Nephron progenitor cell (in vitro differentiated cells): ENCODE results near the gene WFIKKN2.

Source experiments
- DNase-seq: peaks from one replicate; pipeline ENCODE4 v3.0.0; 2021
- H3K27ac Mint-ChIP-seq: 2 replicates; pipeline ENCODE4 v1.8.0; 2021; ENCODE audit warnings: mild to moderate bottlenecking, moderate library complexity, mixed read lengths
- H3K27me3 Mint-ChIP-seq: 2 replicates; pipeline ENCODE4 v1.8.0; 2021; ENCODE audit warnings: mild to moderate bottlenecking, low read depth, mixed read lengths; ENCODE audit not compliant: poor library complexity
- H3K36me3 Mint-ChIP-seq: 2 replicates; pipeline ENCODE4 v1.8.0; 2021; ENCODE audit warnings: low read depth, mixed read lengths
- H3K4me1 Mint-ChIP-seq: 2 replicates; pipeline ENCODE4 v1.8.0; 2021; ENCODE audit warnings: mixed read lengths
- H3K4me3 Mint-ChIP-seq: 2 replicates; pipeline ENCODE4 v1.8.0; 2021; ENCODE audit warnings: mild to moderate bottlenecking, moderate library complexity, mixed read lengths
- H3K9me3 Mint-ChIP-seq: 2 replicates; pipeline ENCODE4 v1.8.0; 2021; ENCODE audit warnings: mild to moderate bottlenecking, moderate library complexity, mixed read lengths
- TF ChIP-seq, protein P1 (sequence below): fragments of 200-600 bp; sonication (generic); IDR thresholded peaks from 2 replicates; pipeline ENCODE4 v1.5.0; 2021; ENCODE audit warnings: antibody characterized with exemption

WFIKKN2 gene

DNA sequence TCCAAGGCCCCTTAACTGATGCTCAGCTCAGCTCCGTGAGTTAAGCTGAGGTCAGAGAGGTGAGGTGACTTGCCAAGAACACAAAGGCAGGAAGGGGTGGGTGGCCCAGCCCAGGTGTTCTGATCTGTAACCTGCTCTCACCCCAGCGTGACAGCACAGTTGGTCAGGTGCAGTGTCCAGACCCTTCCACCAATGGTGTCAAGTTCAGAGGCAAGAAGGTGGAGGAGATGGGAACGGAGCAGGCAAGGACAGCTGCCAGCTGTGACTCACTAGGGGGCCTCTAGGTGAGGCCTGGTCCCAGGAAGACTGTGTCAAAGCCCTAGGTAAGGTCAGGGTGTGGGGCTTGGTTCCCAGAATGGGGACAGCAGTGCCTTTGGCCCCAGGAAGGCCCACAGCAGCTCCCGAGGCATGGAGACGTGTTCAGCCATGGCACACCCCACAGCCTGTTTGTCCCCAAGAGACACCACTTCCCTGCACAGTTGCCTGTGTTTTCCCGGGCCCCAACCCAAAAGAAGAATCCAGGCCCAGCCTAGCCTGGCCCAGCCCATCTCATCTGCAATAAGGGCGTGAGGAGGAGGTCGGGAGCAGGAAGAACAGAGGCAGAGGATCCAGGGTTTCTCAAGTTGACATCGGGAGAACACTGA, 7.2 kb downstream of the WFIKKN2 start:
- no peaks in the 10 kb centered on the region for H3K9me3 Mint-ChIP-seq
- no peaks in the 10 kb centered on the region for H3K36me3 Mint-ChIP-seq
- peaks cover 4% of the 10 kb centered on the region for H3K27me3 Mint-ChIP-seq
- H3K4me3 Mint-ChIP-seq: no peak overlapping the region
- TF ChIP-seq, protein P1, sequence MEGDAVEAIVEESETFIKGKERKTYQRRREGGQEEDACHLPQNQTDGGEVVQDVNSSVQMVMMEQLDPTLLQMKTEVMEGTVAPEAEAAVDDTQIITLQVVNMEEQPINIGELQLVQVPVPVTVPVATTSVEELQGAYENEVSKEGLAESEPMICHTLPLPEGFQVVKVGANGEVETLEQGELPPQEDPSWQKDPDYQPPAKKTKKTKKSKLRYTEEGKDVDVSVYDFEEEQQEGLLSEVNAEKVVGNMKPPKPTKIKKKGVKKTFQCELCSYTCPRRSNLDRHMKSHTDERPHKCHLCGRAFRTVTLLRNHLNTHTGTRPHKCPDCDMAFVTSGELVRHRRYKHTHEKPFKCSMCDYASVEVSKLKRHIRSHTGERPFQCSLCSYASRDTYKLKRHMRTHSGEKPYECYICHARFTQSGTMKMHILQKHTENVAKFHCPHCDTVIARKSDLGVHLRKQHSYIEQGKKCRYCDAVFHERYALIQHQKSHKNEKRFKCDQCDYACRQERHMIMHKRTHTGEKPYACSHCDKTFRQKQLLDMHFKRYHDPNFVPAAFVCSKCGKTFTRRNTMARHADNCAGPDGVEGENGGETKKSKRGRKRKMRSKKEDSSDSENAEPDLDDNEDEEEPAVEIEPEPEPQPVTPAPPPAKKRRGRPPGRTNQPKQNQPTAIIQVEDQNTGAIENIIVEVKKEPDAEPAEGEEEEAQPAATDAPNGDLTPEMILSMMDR: no peak
- no peak overlapping the region for H3K27ac Mint-ChIP-seq
- peaks cover 46% of the 10 kb centered on the region for H3K4me1 Mint-ChIP-seq
- DNase-seq: no peak

DNA sequence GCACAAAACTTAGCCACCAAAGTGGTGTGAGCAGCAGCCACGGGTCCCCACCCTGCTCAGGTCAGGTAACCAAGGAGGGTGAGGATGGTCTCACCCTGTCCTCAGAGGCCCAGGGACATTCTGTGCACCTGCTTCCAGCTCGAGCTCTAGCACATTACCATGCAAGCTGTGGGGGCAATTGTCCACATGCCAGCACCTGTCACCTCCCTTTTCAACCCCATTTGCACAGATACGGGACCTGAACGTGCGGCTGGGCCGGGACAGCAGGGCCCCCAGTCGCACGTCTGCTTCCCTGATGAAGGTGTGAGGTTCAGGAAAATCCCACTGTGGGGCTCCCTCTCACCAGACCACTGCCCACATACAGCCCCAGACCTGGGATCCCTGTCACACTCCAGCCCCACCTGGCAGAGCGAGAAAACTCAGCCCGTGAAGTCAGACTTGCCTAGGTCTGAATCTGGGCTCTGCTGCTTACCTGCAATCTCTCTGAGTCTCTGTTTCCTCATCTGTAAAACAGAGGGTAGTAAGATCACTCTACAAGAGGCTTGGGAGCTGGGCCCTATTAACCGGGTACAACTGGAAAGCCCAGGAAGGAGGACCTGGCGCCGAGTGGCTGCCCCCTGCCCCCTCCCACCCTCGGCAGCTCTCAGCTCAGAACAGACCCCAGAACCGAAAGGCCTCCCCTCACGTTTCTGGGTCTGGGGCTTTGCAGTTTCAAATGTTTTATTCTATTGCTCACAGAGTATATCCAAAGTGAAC, 7.9 kb downstream of the WFIKKN2 start:
- no peaks in the 10 kb centered on the region for H3K36me3 Mint-ChIP-seq
- H3K4me1 Mint-ChIP-seq: peaks cover 41% of the 10 kb centered on the region
- no peaks in the 10 kb centered on the region for H3K9me3 Mint-ChIP-seq
- peaks cover 4% of the 10 kb centered on the region for H3K27me3 Mint-ChIP-seq
- DNase-seq: no peak
- no peak overlapping the region for H3K4me3 Mint-ChIP-seq
- H3K27ac Mint-ChIP-seq: no peak overlapping the region
- TF ChIP-seq, protein P1: no peak

DNA sequence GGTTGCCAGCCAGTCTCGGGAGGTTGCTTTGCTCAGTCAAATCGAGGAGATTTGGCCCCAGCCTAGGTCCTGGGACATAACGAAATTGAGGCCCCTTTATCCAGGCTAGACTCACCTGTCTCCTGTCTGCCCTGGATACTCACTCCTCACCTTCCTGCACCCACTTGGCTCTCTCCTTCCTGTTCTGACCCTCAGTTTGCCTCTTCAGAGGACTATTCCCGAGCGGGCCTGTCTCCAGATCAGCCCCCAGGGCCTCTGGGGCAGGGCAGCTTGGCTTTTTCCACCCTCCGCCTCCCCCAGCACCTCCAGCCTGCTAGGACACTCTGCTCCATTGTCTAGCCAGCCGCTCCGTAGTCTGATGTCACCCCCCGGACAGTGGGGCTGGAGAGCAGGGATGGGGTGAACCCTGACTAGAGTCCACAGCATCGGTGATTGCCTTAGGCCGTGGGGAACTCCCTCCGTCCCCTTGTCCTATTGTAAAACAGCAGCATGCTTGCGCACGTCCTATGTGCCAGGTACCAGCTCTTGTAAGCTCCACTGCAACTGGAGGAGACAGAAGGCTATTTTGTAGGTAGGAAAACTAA, 8.8 kb downstream of the WFIKKN2 start:
- Mint-ChIP-seq H3K4me1 (peaks cover 33% of the 10 kb centered on the region), H3K36me3 (no peaks in the 10 kb centered on the region), H3K27me3 (peaks cover 4% of the 10 kb centered on the region), H3K4me3 (no peak overlapping the region), H3K27ac (no peak overlapping the region), H3K9me3 (no peaks in the 10 kb centered on the region)
- no peak for DNase-seq
- TF ChIP-seq, protein P1: no peak

DNA sequence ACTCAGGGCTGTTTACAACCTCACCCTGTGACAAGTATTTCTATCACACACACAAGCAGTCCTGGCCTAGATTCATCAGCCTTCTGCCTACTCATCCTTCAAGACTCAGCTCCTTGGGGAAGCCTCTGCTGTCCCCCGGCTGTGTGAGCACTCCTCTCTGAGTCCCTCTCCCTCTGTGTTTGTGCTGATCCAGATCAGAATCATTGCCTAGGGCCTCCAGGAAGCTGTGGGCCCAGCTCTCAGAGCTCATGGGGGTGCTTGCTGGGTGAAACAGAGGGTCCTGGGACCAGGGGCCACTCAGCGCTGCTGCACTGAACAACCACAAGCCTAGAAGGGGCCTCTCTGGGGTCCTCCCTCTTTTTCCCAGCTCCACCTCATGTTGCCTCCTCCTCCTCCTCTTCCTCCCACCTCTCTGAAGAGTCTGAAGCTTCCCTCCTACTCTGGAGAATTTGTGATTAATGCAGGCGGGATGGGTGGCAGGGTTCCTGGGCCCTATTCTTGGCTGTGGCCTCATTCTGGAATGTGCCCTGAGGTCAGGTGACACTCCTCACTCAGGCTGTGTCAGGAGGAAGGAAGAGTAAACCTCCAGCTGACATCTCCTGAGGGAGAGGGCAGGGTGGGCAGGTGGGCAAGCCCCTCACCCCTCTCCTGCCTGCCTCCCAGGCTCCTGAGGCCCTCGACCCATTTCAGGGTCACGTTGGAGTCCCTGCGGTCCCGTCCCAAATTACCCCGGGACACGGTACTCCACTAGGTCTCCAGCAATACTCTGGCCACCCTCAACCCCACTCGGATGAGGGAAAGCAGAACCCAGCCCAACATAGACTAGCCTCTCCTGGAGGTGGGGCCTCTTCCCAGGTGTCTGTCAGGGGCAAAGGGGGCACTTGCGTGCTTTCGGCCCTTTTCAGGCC, 10.1 kb downstream of the WFIKKN2 start:
- no peaks in the 10 kb centered on the region for H3K36me3 Mint-ChIP-seq
- H3K9me3 Mint-ChIP-seq: no peaks in the 10 kb centered on the region
- DNase-seq: no peak
- TF ChIP-seq, protein P1: no peak
- H3K27me3 Mint-ChIP-seq: peaks cover 4% of the 10 kb centered on the region
- peaks cover 33% of the 10 kb centered on the region for H3K4me1 Mint-ChIP-seq
- H3K27ac Mint-ChIP-seq: peak overlapping the region; percentile 24
- H3K4me3 Mint-ChIP-seq: no peak overlapping the region

DNA sequence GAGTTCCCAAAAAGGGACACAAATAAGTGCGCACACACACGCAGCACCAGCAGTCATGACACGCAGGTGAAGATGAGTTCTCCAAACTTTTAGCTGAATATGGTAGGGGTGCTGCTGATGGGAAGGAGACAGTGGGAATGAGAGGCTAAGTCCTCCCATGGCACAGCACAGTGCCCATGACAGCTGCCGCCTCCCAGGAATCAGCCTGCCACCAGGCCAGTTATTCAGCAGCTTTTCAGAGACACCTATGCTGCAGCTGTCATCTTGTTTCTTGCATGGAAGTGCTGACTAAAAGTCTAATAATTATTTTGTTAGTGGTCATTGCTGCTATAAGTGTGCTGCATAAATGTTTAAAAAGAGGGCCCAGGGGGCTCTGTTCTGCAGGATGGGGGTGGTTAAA, 12.2 kb downstream of the WFIKKN2 start:
- Mint-ChIP-seq H3K4me3 (no peak overlapping the region), H3K27ac (no peak overlapping the region), H3K36me3 (no peaks in the 10 kb centered on the region), H3K4me1 (peaks cover 31% of the 10 kb centered on the region), H3K27me3 (peaks cover 7% of the 10 kb centered on the region), H3K9me3 (no peaks in the 10 kb centered on the region)
- DNase-seq: no peak
- TF ChIP-seq, protein P1: no peak
